HG03060 (cell line): ENCODE results near the gene ASPRV1.
"Not testable (repeated sequence)": the region's sequence is repeated elsewhere in the genome, so short reads cannot be mapped to it uniquely, and the experiment has no call there.

Experiments
- ATAC-seq: cut with Tn5 transposase; IDR thresholded peaks from one replicate; pipeline ENCODE4 v1.9.1; 2021; ENCODE audit warnings: low read depth, moderate number of reproducible peaks; ENCODE audit not compliant: unreplicated experiment

ASPRV1 gene

GRCh38 chr2:69961496-69961895, at the start of gene ASPRV1:
ASPRV1 (minus strand) TSS chr2:69961631; CDS start chr2:69961436, 195 bp downstream.
- ATAC-seq = no peak

GRCh38 chr2:70010576-70011111, 49.2 kb upstream of the ASPRV1 start:
- no peak for ATAC-seq

GRCh38 chr2:70009762-70010575, 48.5 kb upstream of the ASPRV1 start:
- no peak for ATAC-seq

- ATAC-seq = no peak
Measured at GRCh38 chr2:70008290-70008689, 46.9 kb upstream of the ASPRV1 start.

GRCh38 chr2:70007151-70007550, 45.7 kb upstream of the ASPRV1 start:
- no peak for ATAC-seq

- no peak for ATAC-seq
Measured at GRCh38 chr2:70006447-70006784, 45.0 kb upstream of the ASPRV1 start.

- no peak for ATAC-seq
Measured at GRCh38 chr2:70005752-70006446, 44.5 kb upstream of the ASPRV1 start.

GRCh38 chr2:70005216-70005615, 43.8 kb upstream of the ASPRV1 start:
- no peak for ATAC-seq

GRCh38 chr2:70003093-70003830, 41.8 kb upstream of the ASPRV1 start:
- no peak for ATAC-seq

- ATAC-seq = no peak
Measured at GRCh38 chr2:70002241-70002899, 40.9 kb upstream of the ASPRV1 start.

- not testable (repeated sequence) for ATAC-seq
Measured at GRCh38 chr2:70000529-70000928, 39.1 kb upstream of the ASPRV1 start.

- ATAC-seq = no peak
Measured at GRCh38 chr2:69998761-69999160, 37.3 kb upstream of the ASPRV1 start.

GRCh38 chr2:69997015-69997830, 35.8 kb upstream of the ASPRV1 start:
- ATAC-seq = no peak

GRCh38 chr2:69995511-69995910, 34.1 kb upstream of the ASPRV1 start:
- no peak for ATAC-seq

- no peak for ATAC-seq
Measured at GRCh38 chr2:69994166-69994565, 32.7 kb upstream of the ASPRV1 start.

- ATAC-seq = no peak
Measured at GRCh38 chr2:69993708-69994107, 32.3 kb upstream of the ASPRV1 start.

GRCh38 chr2:69993048-69993565, 31.7 kb upstream of the ASPRV1 start:
- ATAC-seq = no peak

- no peak for ATAC-seq
Measured at GRCh38 chr2:69992310-69993047, 31.0 kb upstream of the ASPRV1 start.
